ENCODE measurements around the gene CUX1.

The CUX1 gene

DNA sequence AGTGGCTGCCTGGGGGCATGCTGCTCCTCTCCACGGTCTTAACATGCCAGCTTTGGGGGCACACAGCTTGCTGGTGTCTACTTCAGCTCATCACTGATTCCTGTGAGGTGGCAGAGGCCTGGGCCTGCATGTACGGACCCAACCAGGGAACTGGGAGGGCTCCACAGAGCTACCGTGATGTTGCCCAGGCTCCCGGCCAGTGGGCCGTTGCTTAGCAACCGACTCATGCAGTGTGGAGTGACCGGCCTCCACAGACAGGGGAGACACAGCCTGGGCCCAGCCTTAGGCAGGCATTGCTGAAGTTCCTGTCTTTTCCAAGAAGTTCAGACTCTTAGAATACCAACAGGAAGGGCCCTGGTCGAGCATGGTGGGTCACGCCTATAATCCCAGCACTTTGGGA is 443.4 kb downstream of the CUX1 start:
- DNase-seq = no peak

DNA sequence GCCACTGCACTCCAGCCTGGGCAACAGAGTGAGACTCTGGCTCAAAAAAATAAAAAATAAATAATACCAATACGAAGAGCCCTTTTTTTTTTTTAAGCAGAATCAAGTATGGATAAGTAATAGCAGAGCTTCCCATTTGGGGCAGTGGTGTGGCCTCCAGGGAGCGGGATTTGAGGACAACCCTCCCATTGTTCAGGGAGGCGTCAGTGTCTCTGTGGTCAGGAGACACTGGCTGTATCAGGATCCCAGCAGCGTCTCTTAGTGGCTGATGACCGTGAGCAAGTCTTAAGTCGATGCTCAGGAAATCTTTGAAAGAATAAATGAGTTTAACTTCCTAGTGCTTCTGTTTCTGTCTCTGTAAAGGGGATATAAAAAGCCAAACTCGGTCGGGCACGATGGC is 444.0 kb downstream of the CUX1 start:
- DNase-seq = no peak

DNA sequence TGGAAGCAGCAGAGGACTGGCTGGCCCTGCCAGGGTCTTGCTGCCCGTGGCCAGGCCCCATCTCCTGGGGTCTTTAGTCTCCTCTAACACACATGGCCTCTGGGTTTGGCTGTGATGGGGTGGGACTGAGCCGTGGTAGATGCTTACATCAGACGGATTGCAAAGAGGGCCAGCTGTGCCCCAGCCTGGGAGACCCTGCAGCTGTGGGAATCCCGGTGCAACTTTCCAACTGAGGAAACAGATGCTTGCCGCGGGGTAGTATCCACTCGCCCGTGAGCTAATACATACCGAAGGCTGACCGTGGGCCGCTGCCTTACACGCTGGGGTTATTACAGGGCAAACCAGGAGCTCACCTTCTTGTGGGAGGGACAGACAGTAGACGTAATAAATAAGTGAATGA is 445.1 kb downstream of the CUX1 start:
- DNase-seq = no peak

GRCh38 chr7:102264367-102264891 is 447.0 kb downstream of the CUX1 start:
- no peak for DNase-seq

DNA sequence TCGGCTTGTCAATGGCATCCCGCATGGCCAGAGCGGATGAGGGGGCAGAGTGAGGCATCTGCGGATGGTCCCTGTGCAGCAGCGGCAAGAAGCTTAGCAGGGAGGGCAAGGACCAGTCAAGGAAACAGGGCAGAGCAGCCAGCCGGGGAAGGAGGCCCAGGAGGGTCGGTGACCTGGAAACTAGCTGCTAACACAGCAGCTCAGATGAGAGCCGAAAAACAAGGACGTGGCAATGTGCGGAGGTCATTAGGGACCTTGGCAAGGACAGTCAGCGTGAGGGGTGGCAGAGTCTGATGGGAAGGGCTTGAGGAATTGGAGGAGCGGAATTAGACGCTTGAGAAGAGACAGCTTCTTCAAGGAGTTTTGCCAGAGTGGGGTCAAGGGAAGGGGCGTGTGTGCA is 449.1 kb downstream of the CUX1 start:
- no peak for DNase-seq

DNA sequence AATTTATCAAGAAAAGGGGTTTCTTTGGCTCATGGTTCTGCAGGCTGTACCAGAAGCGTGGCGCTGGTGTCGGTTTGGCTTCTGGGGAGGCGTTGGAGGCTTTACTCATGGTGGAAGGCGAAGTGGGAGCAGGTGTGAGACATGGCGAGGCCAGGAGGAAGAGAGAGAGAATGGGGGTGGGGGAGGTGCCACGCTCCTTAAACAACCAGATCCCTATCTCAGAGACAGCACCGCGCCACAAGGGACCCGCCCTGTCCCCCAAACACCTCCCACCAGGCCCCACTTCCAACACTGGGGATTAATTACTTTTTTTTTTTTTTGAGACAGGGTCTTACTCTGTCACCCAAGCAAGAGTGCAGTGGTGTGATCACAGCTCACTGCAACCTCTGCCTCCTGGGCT is 451.2 kb downstream of the CUX1 start:
- no peak for DNase-seq

GRCh38 chr7:102270178-102270887 is 452.9 kb downstream of the CUX1 start:
- DNase-seq = no peak

DNA sequence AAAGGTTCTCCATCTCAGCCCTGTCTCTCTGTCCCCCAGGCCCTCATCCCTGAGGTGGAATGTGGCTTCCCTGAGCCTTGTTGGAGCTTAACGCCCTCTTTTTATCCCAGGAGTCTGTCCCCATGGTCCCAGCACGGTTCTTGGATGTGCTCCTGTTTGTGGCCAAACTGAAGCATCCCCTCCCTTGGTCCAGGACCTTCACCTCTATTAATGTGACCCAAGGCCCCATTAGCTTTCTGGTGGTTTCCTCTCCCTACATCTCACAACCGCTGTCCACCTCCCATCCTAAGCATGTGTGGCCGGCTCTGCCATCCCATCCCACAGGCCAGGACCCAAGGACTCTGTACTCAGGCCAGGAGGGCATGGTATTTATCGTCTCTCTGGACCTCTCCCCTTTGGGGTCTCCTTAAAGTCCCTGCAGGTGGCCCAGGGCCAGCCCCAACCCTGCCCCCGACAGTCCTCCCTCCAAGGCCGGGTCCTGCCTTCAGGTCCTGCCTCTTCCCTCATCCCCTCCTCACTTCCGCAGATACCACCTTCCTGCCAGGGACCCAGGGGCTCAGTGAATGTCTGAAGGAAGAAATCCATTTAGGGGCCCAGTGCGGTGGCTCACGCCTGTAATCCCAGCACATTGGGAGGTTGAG is 453.9 kb downstream of the CUX1 start:
- DNase-seq = no peak

GRCh38 chr7:102272075-102272916 is 454.9 kb downstream of the CUX1 start:
- DNase-seq = peak; percentile 85

DNA sequence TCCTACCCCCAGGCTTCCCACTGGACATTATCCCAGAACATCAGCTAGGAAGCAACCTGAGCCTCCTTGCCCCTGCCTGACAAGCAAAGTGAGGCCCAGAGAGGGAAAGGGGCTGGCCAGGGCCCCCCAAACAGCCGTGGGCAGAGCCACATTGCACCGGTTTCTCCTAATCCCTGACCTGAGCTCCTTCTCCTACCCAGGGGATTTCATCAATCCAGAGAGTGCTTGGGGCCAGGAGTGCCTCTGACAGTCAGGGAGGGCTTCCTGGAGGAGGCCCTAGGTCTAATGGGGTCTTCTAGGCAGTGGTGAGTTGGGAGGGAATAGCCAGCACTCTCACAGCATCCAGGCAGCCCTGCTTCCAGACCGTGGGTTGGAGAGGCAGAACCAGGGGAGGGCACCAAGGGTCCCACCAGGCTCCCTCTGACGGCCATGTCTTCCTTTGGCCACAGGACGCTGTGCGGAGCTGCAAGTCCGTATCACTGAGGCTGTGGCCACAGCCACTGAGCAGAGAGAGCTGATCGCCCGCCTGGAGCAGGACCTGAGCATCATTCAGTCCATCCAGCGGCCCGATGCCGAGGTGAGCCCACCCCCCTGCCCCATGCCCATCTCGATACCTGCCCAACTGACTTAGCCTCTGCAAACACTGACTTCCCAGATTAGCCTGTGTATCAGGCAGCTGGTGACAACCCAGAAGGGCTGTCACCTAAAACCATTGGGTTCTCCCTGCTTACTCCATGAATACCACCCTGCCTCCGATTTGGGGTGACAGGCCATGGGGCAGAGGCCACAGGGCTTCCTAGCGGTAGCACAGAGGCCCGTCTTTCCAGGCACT is 455.7 kb downstream of the CUX1 start:
- DNase-seq = no peak

DNA sequence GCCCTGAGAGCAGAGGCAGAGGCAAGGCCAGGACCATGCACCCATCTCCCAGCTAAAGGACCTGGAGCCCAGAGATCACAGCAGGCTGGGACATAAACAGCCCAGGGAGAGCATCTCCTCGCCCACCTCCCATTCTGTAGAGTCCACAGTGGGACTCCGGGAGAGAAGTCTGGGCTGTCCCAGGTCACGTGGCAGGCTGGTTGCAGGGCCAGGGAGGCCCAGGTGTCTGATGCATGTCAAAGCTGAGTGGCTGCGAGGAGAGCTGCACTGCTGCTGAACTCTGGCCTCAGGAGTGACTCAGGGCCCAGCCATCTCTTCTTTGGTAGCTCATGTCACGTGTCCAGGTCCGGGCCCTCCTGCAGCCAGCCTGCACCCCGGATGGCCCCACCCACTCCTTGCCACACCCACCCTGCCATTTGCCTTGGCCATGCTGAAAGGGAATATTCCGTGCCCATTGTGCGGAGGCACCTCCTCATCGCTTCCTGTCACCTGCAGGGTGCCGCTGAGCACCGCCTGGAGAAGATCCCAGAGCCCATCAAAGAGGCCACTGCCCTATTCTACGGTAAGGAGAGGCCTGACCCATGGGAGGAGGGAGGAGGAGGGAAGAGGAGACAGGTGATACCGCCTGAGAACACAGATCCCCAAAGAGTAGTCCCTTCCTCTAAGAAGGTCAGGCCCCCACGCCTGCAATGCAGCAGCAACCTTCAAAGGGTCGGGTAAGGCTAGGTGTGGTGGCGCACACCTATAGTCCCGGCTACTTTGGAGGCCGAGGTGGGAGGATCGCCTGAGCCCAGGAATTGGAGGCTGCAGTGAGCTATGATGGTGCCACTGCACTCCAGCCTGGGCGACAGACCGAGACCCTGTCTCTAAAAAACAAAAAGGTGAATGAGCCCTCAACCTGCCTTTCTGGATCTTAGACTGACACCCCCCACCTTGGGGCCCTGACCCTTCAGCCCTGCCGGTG is 456.6 kb downstream of the CUX1 start:
- peak; percentile 89 for DNase-seq

- DNase-seq = no peak
Observed at GRCh38 chr7:102275123-102275703, 457.8 kb downstream of the CUX1 start.

- no peak for DNase-seq
Observed at GRCh38 chr7:102277901-102278300, 460.5 kb downstream of the CUX1 start.

- peak; percentile 78 for DNase-seq
Observed at GRCh38 chr7:102279537-102280400, 462.3 kb downstream of the CUX1 start.

DNA sequence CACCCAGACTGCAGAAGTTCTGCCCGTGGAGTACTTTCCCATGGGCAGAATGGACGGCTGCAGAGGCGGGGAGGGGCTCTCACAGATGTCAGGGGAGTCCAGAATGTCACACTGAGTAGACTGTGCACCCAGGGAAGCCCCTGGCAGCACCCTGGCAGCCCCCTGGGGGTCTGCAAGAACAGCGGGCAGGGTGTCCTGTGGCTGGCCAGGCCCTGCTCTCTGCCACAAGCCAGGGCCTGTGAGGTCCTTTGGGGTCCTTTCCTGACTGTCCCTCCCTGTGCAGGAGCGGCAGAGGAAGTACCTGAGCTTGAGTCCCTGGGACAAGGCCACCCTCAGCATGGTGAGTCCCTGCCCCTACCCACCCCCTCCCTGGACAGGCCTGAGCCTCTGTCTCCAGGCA is 463.1 kb downstream of the CUX1 start:
- DNase-seq = no peak

- DNase-seq = no peak
Observed at GRCh38 chr7:102281785-102282184, 464.4 kb downstream of the CUX1 start.

DNA sequence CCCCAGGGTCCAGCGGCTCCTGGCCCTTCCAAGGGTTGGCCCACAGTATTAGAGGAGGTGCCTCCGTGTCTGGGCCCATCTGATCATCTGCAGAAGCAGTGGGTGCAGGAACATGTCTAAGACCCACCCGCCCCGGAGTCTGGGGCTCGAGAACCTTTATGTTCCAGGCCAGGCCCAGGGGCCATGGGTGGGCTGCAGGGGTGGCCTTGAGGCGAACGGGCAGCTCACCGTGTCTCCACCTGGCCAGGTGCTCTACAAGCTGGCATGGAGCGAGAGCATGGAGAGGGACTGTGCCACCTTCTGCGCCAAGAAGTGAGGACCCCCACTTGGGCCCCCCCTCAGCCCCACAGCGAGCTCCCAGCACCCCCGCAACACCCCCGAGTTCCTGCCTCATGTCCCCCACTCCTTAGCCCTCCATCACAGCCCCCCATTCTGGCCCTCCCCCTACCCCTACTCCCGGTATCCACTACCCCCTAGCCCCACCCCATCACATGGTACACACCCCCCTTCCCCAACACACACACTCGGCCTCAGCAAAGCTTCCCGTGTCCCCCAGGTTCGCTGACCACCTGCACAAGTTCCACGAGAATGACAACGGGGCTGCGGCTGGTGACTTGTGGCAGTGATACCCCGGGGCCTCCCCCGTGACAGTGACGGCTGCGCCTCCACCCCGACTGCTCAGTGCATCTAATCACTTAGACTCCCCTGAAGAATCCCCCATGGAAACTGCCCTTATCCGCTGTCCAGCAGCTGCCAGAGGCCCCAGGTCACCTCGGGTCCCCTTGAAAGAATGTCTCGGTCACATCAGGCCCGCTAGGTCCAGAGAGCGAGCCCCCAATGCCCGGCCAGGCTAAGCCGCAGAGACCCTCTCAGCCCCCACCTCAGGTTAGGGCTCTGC is 465.3 kb downstream of the CUX1 start:
- DNase-seq = no peak

DNA sequence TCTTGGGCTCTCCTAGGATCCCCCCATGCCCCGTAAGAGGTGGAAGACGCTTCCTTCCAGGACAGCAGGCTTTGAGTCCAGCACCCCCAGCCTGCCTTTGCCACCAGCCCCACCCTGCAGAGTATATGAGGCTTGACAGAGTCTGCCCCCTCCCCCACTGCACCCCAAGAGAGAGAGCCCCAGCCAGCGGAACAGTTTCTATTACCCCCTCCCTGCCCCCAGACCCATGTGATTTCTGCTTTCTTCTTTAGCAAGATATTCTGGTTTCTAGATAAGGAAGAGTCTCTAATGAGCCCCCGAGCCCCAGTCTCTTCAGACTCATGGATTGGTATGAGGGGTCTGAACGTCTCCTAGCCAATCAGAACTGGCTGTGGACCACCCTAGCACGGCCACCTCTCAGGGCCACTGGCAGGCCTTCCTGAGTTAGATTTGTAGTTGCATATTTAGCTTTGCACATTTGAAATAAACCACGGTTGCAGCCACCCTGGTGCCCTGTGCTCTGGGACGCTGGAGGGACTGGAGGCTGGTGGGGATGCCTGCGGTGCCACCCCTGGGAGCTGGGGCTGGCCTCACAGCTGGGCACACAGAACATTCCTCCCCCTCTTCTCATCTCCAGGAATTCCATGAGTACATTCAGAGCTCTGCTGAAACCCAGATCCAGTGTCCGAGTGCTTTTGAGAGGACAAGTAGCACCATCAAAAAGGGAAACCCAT is 466.2 kb downstream of the CUX1 start:
- DNase-seq = no peak

Data from RPMI8226 (cell line).